Neural cell (in vitro differentiated cells): ENCODE results near the gene MAB21L3. TPM values are rescaled to one million over a fixed set of nuclear protein-coding genes. Genes with fewer than 3 reads are reported as not detected.

Experiments used
- H2AFZ ChIP-seq: fragments of 200-600, 300-800 bp; sonication (generic), shearing (Covaris generic); 2 replicates; pipeline ENCODE4 v1.6.0; 2014; ENCODE audit warnings: low read depth, mild to moderate bottlenecking, antibody characterized with exemption, low read length, moderate library complexity
- H3F3A ChIP-seq: fragments of 200-600 bp; shearing (Covaris generic); 2 replicates; pipeline ENCODE4 v1.6.1; 2016; ENCODE audit warnings: mild to moderate bottlenecking, moderate library complexity, mixed read lengths, antibody characterized with exemption, low read length; ENCODE audit not compliant: insufficient read depth, poor library complexity, severe bottlenecking
- H3K27ac ChIP-seq: fragments of 200-600, 300-800 bp; sonication (generic), shearing (Covaris generic); 2 replicates; pipeline ENCODE4 v1.5.1; 2014; ENCODE audit warnings: mild to moderate bottlenecking, low read length, moderate library complexity
- H3K27me3 ChIP-seq: fragments of 300-800, 200-600 bp; sonication (generic), shearing (Covaris generic); 2 replicates; pipeline ENCODE4 v1.6.0; 2014; ENCODE audit warnings: mild to moderate bottlenecking, low read depth, low read length, moderate library complexity; ENCODE audit not compliant: insufficient read depth
- H3K36me3 ChIP-seq: fragments of 300-800, 200-600 bp; sonication (generic), shearing (Covaris generic); 2 replicates; pipeline ENCODE4 v1.5.1; 2014; ENCODE audit warnings: mild to moderate bottlenecking, antibody characterized with exemption, low read length, moderate library complexity; ENCODE audit not compliant: insufficient read depth
- H3K4me2 ChIP-seq: fragments of 300-800, 200-600 bp; sonication (generic), shearing (Covaris generic); 2 replicates; pipeline ENCODE4 v1.6.0; 2014; ENCODE audit warnings: mild to moderate bottlenecking, low read length
- H3K4me3 ChIP-seq: fragments of 300-800, 200-600 bp; sonication (generic), shearing (Covaris generic); 2 replicates; pipeline ENCODE4 v1.5.1; 2014; ENCODE audit warnings: mild to moderate bottlenecking, low read length, moderate library complexity
- H3K79me2 ChIP-seq: fragments of 200-600 bp; shearing (Covaris generic); replicated peaks from 2 replicates; pipeline ENCODE4 v1.6.0; 2014; ENCODE audit warnings: mild to moderate bottlenecking, low read length, moderate library complexity; ENCODE audit not compliant: insufficient read depth
- H3K9ac ChIP-seq: fragments of 300-800, 200-600 bp; sonication (generic), shearing (Covaris generic); 2 replicates; pipeline ENCODE4 v1.6.1; 2016; ENCODE audit warnings: mild to moderate bottlenecking, low read length, mixed read lengths
- H3K9me2 ChIP-seq: fragments of 200-600 bp; shearing (Covaris generic); 2 replicates; pipeline ENCODE4 v1.6.1; 2016; ENCODE audit warnings: mild to moderate bottlenecking, low read length, mixed read lengths; ENCODE audit not compliant: insufficient read depth
- H3K9me3 ChIP-seq: fragments of 200-600, 300-800 bp; sonication (generic), shearing (Covaris generic); 2 replicates; pipeline ENCODE4 v1.6.1; 2016; ENCODE audit warnings: mild to moderate bottlenecking, mixed run types, low read length, moderate library complexity, mixed read lengths
- H4K20me1 ChIP-seq: fragments of 200-600 bp; shearing (Covaris generic); 2 replicates; pipeline ENCODE4 v1.6.1; 2016; ENCODE audit warnings: mild to moderate bottlenecking, mixed run types; ENCODE audit not compliant: insufficient read depth
- EP300 ChIP-seq: fragments of 450-650 bp; conservative IDR thresholded peaks from 2 replicates; pipeline ENCODE4 v1.6.1; 2014; ENCODE audit warnings: antibody characterized with exemption, mild to moderate bottlenecking, moderate library complexity; ENCODE audit not compliant: poor library complexity, severe bottlenecking
- EZH2 ChIP-seq: fragments of 200-600, 300-800 bp; shearing (Covaris generic), sonication (generic); IDR thresholded peaks from 2 replicates; pipeline ENCODE4 v1.6.1; 2014; ENCODE audit warnings: antibody characterized with exemption, low read length, borderline replicate concordance, mild to moderate bottlenecking; ENCODE audit not compliant: insufficient read depth, poor library complexity, severe bottlenecking
- MXI1 ChIP-seq: fragments of 450-650 bp; conservative IDR thresholded peaks from 2 replicates; pipeline ENCODE4 v1.6.1; 2014; ENCODE audit warnings: antibody characterized with exemption, mild to moderate bottlenecking; ENCODE audit not compliant: poor library complexity, severe bottlenecking
- POLR2AphosphoS5 ChIP-seq: IDR thresholded peaks from 2 replicates; pipeline ENCODE4 v1.6.1; 2012
- RAD21 ChIP-seq: fragments of 450-650 bp; conservative IDR thresholded peaks from 2 replicates; pipeline ENCODE4 v1.6.1; 2014; ENCODE audit warnings: antibody characterized with exemption, mild to moderate bottlenecking, moderate library complexity
- SMC3 ChIP-seq: fragments of 450-650 bp; conservative IDR thresholded peaks from 2 replicates; pipeline ENCODE4 v1.6.1; 2014; ENCODE audit warnings: antibody characterized with exemption, mild to moderate bottlenecking, moderate library complexity; ENCODE audit not compliant: poor library complexity
- TAF1 ChIP-seq: IDR thresholded peaks from 2 replicates; pipeline ENCODE4 v1.6.1; 2012; ENCODE audit warnings: low read depth
- polyA plus RNA-seq: library from polyadenylated mRNA; depleted of rRNA; stranded (reverse); fragments of >200 nt; gene quantifications from 2 replicates; pipeline ENCODE4 v1.2.3, GENCODE V29; 2014
- TF ChIP-seq, protein P1 (sequence below): IDR thresholded peaks from 2 replicates; pipeline ENCODE4 v1.6.1; 2012; ENCODE audit warnings: borderline replicate concordance
- TF ChIP-seq, protein P2 (sequence below): fragments of 450-650 bp; IDR thresholded peaks from 2 replicates; pipeline ENCODE4 v1.5.1; 2014; ENCODE audit warnings: antibody characterized with exemption, mild to moderate bottlenecking, moderate library complexity; ENCODE audit not compliant: poor library complexity, severe bottlenecking

The MAB21L3 gene
- polyA plus RNA-seq, 1 donor from 2014 or later, result not detected

DNA sequence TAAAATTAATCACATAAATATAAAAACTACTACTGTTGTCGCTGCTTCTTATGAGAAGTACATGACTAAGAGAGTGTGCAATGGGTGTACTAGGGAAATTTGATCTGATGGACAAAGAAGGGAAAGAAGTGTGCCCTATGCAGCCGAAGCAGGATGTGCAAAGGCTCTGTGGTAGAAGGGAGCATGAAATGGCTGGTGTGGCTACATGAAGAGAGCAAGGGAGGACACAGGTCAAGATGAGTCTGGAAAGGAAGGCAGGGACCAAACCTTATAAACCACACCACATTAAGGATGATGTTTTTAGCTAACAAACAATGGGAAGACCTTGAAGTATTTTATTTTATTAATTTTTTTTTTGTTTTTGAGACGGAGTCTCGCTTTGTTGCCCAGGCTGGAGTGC, 20.0 kb downstream of the MAB21L3 start:
- H3K27ac ChIP-seq, result no peak overlapping the region
- TF ChIP-seq RAD21, result no peak
- TF ChIP-seq, protein P1, sequence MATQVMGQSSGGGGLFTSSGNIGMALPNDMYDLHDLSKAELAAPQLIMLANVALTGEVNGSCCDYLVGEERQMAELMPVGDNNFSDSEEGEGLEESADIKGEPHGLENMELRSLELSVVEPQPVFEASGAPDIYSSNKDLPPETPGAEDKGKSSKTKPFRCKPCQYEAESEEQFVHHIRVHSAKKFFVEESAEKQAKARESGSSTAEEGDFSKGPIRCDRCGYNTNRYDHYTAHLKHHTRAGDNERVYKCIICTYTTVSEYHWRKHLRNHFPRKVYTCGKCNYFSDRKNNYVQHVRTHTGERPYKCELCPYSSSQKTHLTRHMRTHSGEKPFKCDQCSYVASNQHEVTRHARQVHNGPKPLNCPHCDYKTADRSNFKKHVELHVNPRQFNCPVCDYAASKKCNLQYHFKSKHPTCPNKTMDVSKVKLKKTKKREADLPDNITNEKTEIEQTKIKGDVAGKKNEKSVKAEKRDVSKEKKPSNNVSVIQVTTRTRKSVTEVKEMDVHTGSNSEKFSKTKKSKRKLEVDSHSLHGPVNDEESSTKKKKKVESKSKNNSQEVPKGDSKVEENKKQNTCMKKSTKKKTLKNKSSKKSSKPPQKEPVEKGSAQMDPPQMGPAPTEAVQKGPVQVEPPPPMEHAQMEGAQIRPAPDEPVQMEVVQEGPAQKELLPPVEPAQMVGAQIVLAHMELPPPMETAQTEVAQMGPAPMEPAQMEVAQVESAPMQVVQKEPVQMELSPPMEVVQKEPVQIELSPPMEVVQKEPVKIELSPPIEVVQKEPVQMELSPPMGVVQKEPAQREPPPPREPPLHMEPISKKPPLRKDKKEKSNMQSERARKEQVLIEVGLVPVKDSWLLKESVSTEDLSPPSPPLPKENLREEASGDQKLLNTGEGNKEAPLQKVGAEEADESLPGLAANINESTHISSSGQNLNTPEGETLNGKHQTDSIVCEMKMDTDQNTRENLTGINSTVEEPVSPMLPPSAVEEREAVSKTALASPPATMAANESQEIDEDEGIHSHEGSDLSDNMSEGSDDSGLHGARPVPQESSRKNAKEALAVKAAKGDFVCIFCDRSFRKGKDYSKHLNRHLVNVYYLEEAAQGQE, result no peak
- TF ChIP-seq MXI1, result no peak
- no peak for TF ChIP-seq SMC3
- no peak for TF ChIP-seq EZH2
- no peak for TF ChIP-seq EP300
- TF ChIP-seq, protein P2, sequence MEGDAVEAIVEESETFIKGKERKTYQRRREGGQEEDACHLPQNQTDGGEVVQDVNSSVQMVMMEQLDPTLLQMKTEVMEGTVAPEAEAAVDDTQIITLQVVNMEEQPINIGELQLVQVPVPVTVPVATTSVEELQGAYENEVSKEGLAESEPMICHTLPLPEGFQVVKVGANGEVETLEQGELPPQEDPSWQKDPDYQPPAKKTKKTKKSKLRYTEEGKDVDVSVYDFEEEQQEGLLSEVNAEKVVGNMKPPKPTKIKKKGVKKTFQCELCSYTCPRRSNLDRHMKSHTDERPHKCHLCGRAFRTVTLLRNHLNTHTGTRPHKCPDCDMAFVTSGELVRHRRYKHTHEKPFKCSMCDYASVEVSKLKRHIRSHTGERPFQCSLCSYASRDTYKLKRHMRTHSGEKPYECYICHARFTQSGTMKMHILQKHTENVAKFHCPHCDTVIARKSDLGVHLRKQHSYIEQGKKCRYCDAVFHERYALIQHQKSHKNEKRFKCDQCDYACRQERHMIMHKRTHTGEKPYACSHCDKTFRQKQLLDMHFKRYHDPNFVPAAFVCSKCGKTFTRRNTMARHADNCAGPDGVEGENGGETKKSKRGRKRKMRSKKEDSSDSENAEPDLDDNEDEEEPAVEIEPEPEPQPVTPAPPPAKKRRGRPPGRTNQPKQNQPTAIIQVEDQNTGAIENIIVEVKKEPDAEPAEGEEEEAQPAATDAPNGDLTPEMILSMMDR, result no peak
- no peak for TF ChIP-seq POLR2AphosphoS5
- TF ChIP-seq TAF1, result no peak
- H3K4me3 ChIP-seq, result no peak overlapping the region
- no peaks in the 10 kb centered on the region for H3K79me2 ChIP-seq
- H2AFZ ChIP-seq, result no peak overlapping the region
- no peak overlapping the region for H3K9ac ChIP-seq
- H3F3A ChIP-seq, result no peaks in the 10 kb centered on the region
- H3K36me3 ChIP-seq, result no peaks in the 10 kb centered on the region
- no peaks in the 10 kb centered on the region for H3K27me3 ChIP-seq
- H3K9me2 ChIP-seq, result no peaks in the 10 kb centered on the region
- no peak overlapping the region for H3K4me2 ChIP-seq
- no peaks in the 10 kb centered on the region for H4K20me1 ChIP-seq
- no peaks in the 10 kb centered on the region for H3K9me3 ChIP-seq

GRCh38 chr1:116131866-116132605, 20.8 kb downstream of the MAB21L3 start:
- Histone ChIP-seq H3K4me3 (no peak overlapping the region), H3K9me3 (no peaks in the 10 kb centered on the region), H3K79me2 (no peaks in the 10 kb centered on the region), H4K20me1 (no peaks in the 10 kb centered on the region), H3K27ac (no peak overlapping the region), H3K36me3 (no peaks in the 10 kb centered on the region), H2AFZ (no peak overlapping the region), H3K27me3 (no peaks in the 10 kb centered on the region), H3K9me2 (no peaks in the 10 kb centered on the region), H3F3A (no peaks in the 10 kb centered on the region), H3K4me2 (no peak overlapping the region), H3K9ac (no peak overlapping the region)
- TF ChIP-seq SMC3, result no peak
- no peak for TF ChIP-seq EP300
- TF ChIP-seq POLR2AphosphoS5, result no peak
- TF ChIP-seq, protein P1, result no peak
- TF ChIP-seq MXI1, result no peak
- TF ChIP-seq RAD21, result no peak
- TF ChIP-seq EZH2, result no peak
- TF ChIP-seq, protein P2, result no peak
- TF ChIP-seq TAF1, result no peak
